IPS-18c (cell line): Measurements from ENCODE around the gene LCE6A.

Experiments used
- H3K4me3 ChIP-seq: 2 replicates; pipeline ENCODE4 v1.7.0; 2013; ENCODE audit warnings: low read depth, mild to moderate bottlenecking, low read length, moderate library complexity; ENCODE audit not compliant: insufficient read depth
- H3K9me3 ChIP-seq: one replicate; pipeline ENCODE4 v1.6.1; 2013; ENCODE audit warnings: mild to moderate bottlenecking, low read length, moderate library complexity; ENCODE audit not compliant: control insufficient read depth, insufficient read depth

LCE6A gene, protein sequence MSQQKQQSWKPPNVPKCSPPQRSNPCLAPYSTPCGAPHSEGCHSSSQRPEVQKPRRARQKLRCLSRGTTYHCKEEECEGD

DNA sequence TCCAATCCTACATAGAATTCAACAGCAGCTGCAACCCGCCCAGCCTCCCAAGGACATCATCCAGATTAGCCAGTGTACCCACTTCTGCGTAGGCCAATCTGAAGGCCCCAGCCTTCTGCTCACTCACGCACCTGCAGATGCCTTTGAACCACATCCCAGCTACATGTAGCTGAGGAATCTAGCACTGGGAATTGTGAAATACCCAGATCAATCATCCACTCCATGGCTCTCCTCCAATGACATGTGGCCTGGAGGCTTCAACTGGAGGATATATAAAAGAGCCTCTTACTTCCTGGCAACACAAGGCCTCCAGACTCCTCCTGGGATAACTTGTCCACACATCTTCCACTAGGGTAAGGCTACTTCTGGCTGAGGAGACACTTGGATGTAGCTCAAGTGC, at the start of gene LCE6A:
Gene LCE6A, plus strand, starts transcription at position 301 of the 400 bp plus-strand sequence. CDS start 665 bp downstream, outside the sequence.
- H3K9me3 ChIP-seq, result peaks cover 11% of the 10 kb centered on the region
- no peak within 1 kb of the TSS for H3K4me3 ChIP-seq

DNA sequence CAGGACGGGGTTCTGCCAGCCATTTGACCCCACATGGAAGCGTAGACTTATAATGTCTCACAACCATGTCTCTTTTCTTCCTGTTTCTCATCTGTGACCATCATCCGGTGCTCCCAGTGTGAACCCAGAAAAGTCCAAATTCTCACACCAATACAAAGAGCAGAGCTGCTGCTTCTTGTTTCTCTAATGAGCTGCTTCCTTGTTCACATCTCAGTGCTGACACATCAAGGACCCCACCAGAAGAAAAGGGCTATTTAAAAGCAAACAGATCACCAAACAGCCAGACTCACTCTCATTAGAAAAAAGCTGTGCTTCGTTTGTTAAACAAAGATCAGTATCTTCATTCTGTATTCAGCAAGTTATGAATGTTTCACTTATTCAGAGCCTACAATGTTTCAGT, 47.0 kb upstream of the LCE6A start:
- H3K4me3 ChIP-seq, result no peak overlapping the region
- no peaks in the 10 kb centered on the region for H3K9me3 ChIP-seq

DNA sequence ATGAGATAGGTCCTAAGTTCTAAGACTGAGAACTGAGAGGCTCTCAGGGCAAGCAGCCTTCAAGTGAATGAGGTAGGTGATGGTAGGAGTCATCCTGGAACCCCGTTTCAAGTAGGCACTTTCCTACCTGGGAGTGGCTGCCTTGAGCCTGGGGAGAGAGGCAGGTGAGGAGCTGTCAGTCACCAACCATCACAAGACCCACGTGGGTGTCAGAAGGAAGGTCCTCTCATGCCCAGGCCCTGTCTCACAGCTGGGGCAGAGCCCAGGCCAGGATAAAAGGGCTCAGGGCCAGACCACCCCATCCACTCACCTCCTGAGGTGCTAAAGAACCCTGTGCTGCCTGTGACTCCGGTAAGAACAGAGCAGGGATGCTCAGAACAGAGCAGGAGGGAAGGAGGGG, 46.2 kb upstream of the LCE6A start, which contains the start of gene LCE1D:
Gene LCE1D, plus strand, starts transcription at position 301 of the 400 bp plus-strand sequence. CDS start 1,074 bp downstream, outside the sequence.
- Histone ChIP-seq H3K9me3 (no peaks in the 10 kb centered on the region), H3K4me3 (no peak within 1 kb of the TSS)

DNA sequence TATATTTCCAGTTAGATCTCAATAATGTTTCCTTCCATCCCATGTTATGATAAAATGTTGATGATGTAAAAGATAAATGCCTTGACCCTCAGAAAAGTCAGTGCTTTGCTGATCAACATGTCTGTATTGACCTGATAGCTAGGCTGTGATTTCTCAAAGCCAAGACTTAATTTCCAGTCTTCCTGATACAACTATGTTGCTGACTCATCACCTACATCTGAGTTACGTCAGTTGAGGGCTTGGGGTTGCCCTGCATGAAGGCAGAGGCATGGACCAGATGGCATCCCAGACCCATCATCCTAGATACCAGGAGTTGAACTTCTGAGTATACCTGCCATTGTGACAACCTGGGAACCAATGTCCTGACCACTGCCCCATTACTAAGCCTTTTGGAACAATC, 41.3 kb upstream of the LCE6A start:
- H3K4me3 ChIP-seq, result no peak overlapping the region
- H3K9me3 ChIP-seq, result peaks cover 3% of the 10 kb centered on the region

DNA sequence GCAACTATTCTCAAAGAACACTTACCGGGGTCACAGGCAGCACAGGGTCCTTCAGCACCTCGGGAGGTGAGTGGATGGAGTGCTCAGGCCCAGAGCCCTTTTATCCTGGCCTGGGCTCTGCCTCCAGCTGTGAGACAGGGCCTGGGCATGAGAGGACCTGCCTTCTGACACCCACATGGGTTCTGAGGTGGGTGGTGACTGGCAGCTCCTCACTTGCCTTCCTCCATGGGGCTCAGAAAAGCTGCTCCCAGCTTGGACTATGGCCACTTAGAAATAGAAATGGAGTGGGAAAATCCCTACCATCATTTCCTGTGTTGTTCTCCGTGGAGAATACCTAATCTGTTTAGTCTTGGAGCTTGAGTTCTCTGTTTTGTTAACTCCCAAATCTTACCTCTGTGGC, 36.1 kb upstream of the LCE6A start, which contains the start of gene LCE1C:
Gene LCE1C, minus strand, starts transcription at position 76 of the 400 bp plus-strand sequence. CDS start 1,173 bp downstream, outside the sequence.
- no peak within 1 kb of the TSS for H3K4me3 ChIP-seq
- peaks cover 5% of the 10 kb centered on the region for H3K9me3 ChIP-seq

DNA sequence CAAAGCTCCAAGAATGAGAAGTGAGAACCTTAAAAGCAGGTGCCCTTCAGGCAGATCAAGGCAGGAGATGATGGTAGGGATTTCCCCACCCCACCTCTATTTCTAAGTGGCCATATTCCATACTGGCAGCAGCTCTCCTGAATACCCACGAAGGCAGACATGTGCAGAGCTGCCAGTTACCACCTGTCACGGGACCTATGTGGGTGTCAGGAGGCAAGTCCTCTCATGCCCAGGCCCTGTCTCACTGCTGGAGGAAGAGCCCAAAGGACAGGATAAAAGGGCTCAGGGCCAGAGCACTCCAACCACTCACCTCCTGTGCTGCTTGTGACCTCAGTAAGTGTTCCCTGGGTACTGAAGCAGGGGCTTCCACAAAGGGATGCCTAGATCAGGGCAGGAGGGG, 31.6 kb upstream of the LCE6A start:
- Histone ChIP-seq H3K4me3 (no peak overlapping the region), H3K9me3 (peaks cover 11% of the 10 kb centered on the region)

DNA sequence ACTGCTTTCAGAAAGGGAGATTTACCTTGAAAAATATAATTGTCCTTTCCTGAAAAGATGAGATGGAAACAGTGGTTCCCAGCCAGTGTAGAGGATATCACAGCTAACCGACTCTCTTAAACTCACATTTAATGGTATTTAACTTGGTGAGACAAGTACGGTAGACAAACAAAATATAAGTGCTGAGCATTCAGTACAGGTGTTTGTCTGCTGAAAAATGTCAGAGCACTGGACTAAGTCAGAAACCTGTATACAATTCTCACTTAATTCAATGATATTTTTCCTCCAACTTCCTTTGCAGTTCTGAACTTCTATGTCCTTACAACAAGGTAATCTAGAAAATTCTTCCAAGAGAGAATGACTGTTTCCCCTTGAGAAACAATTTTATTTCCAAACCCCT, 31.0 kb upstream of the LCE6A start, which contains the start of gene LCE1B:
Gene LCE1B, plus strand, starts transcription at position 301 of the 400 bp plus-strand sequence. CDS start 476 bp downstream, outside the sequence.
- Histone ChIP-seq H3K9me3 (peaks cover 11% of the 10 kb centered on the region), H3K4me3 (no peak within 1 kb of the TSS; the same call in 1 of the 2 replicates)

DNA sequence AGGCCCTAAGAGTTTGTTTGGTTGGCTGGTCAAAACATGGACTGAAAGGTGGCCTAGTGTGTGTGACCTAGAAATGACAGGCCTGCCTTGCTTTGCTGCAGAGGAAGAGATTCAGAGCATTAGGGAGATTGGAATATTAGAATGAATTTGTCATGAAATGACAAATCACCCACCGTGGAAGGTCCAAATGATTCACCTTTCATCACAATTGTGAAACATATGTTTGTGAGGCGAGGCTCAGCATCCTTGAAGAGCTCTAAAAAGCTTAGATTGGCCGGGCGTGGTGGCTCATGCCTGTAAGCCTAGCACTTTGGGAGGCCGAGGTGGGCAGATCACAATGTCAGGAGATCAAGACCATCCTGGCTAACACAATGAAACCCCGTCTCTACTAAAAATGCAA, 25.3 kb upstream of the LCE6A start:
- no peak overlapping the region for H3K4me3 ChIP-seq
- H3K9me3 ChIP-seq, result peaks cover 10% of the 10 kb centered on the region

DNA sequence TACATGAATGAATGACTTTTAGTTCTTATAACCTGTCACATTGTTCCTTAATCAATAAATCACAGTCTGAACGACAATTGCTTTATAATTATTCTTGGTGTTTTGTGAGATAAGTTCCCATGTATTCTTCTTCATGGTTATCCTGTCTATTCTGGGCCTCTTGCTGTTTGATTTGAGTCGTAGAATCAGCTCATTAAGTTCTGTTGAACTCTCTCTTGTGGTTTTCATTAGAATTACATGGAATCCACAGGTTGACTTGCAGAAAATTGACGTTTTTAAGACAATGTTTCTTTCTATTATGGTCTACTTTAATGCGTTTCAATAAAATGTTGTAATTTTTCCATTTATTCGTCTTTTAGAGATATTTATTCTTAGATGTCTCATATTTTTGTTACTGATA, 19.4 kb upstream of the LCE6A start:
- H3K4me3 ChIP-seq, result no peak overlapping the region
- H3K9me3 ChIP-seq, result peaks cover 9% of the 10 kb centered on the region

DNA sequence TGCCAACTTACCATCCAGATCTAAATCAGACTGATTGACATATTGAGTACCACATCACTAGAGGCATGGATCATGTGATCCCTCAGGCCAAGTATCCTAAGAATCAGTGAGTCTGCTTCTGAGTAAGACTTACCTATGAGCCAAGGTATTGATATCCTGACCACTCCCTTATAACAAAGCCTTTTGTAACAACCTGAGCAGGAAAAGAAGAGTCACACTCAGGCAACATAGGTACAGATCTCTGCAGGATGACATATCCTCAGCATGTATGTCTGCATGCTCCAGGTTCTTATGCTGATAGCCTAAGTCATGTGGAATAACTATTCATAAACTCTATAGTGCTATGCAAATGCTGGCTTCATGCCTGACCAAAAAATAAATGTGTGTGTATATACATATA, 17.7 kb upstream of the LCE6A start:
- peaks cover 9% of the 10 kb centered on the region for H3K9me3 ChIP-seq
- H3K4me3 ChIP-seq, result no peak overlapping the region

DNA sequence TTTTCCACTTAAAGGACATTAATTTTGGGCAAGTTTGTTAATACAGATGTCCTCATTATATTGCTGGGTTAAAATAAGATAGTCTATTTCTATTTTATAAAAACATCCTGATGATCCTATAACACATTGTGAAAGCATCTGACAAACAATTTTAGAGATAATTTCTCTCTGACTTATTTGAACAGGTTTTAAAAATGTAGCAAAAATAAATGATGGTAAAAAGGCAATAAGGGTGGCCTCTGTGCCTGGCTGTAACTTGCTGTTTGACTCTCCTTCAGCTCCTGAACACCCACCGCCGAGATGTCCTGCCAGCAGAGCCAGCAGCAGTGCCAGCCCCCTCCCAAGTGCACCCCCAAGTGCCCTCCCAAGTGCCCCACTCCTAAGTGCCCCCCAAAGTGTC, 15.5 kb upstream of the LCE6A start, which contains the start of gene LCE1A:
Gene LCE1A, plus strand, starts transcription at position 301 of the 400 bp plus-strand sequence. Its CDS starts 0 bp downstream, at position 301.
- peaks cover 9% of the 10 kb centered on the region for H3K9me3 ChIP-seq

DNA sequence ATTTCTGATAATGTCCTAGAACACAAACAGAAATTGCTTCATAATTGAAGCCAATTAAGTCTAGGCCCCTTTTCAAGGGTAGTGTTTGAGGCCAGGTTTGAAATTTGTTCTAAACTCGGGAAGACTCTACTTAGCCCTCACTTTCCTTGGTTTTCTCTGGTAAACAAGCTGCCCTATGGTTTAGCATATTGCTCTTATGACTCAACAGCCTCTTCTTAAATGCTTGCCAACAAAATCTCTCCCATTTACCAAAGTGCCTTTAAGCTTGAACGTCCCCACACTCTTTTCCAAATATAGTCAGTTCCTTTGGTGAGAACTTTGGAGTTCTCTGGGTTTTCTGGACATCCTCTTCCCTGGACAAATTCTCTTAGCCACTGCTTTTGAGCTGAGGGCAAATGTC, 5.8 kb upstream of the LCE6A start:
- no peak overlapping the region for H3K4me3 ChIP-seq
- peaks cover 2% of the 10 kb centered on the region for H3K9me3 ChIP-seq

More for the DNA sequence above, 15.5 kb upstream of the LCE6A start, which contains the start of gene LCE1A:
- no peak within 1 kb of the TSS for H3K4me3 ChIP-seq

DNA sequence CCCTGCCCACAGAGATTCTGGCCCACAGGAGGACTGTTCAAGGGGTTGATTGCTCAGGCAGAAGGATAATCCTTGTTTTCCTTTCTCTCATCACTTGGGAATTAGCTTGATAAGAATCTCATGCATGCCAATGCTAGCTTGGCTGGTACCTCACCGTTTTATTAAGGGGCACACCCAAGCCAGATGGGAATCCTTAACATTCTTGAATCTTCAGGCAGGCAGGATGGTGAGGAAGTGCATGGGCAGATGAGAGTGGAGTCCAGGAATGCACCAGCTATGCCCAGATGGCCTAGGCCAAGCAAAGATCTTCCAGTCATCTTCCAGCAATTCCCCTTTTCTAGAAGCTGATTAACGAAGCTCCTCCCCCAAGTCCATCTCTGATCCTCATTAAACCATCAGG, 13.0 kb downstream of the LCE6A start:
- Histone ChIP-seq H3K9me3 (peaks cover 2% of the 10 kb centered on the region), H3K4me3 (no peak overlapping the region)

DNA sequence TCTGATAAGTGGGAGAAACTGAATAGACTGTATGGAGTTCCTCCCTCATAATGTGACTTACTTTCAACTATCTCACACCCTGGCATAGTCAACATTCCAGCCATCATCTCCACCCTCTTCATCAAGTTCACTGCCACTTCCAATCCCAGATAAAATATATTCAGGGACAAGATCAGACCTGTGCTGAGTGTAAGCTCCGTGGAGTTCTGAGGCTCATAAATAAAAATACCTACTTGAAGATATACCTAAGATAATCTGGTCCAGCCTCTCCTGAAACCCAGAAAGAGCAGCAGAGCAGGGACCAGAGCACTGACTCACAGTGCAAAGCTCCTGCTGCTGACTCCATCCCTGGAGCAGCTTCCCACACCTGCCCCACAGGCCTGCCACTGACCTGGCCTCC, 15.4 kb downstream of the LCE6A start:
- Histone ChIP-seq H3K9me3 (peaks cover 2% of the 10 kb centered on the region), H3K4me3 (no peak overlapping the region)

DNA sequence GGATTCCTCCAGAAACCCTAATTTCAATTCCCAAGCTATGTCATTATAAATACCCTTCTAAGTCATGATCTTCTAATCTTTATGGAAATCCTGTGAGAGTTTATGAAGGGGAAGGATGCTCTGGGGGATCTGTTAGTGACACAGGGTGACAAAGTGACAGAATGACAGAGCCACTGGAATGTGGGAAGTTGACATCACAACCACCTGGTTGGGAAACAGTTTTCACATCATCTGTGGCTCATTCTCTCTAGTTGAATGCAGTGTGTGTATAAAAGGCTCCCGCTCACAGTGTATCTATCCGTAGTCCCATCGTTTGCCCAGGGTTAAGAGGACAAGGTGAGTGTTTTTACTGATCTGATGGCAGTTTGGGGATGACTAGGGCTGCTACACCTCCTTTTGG, 17.0 kb downstream of the LCE6A start, which contains the start of gene LCE7A:
Gene LCE7A, plus strand, starts transcription at position 301 of the 400 bp plus-strand sequence. CDS start 702 bp downstream, outside the sequence.
- Histone ChIP-seq H3K9me3 (peaks cover 2% of the 10 kb centered on the region), H3K4me3 (no peak within 1 kb of the TSS)

DNA sequence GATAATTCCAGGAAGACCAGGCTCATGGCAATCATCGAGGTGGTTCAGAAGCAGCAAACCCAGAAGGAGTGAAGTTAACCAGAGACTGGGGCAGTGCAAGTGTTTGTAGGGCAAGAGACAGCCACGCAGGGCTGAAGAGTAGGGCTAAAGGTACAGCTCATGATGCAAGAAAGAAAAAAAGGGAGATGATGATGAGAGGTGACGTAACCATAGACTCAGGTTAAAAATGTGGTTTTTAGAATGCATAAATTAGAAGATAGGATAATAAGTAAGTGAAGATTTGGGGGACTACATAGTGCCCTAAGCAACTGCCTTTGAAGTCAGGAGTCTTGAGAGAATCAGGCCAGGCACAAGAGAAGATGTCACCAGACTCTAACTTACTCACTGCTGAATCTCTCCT, 17.5 kb downstream of the LCE6A start:
- H3K4me3 ChIP-seq, result no peak overlapping the region
- peaks cover 2% of the 10 kb centered on the region for H3K9me3 ChIP-seq

DNA sequence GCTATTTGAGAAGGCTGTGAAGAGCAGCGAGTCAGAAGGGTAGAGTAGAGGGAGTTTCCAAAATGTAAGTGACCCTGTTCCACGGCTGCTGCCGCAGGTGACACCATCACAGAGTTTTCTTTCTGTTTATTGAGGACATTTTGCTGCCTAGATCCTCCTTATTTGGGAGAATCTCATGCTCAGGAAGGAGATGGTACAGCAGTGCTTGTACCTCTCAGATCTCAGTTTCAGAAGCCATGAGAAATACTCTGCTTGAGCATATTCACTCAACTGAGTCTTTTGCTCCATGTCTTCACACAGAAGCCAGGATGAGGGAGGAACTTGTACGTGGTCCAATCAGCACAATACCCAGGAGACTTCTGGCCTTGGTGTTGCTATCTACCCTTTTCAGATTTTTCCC, 18.7 kb downstream of the LCE6A start:
- Histone ChIP-seq H3K9me3 (no peaks in the 10 kb centered on the region), H3K4me3 (no peak overlapping the region)

DNA sequence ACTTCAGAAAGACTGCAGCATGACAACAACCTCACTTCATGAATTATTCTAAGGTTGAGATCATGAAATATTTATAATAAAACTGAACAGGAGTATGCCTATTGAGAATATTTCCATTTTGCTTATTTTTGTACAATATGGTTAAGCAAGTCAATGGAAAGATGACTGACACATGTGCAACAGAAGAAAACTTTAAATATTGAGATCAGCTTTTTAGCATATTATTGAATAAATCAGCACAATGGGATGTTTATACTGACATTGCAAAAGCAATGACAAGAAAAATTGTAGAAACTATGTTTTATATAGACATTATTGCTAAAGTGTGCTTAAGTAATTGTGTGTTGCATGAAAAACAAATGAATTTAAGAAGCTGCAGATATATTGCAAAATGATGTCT, 21.8 kb downstream of the LCE6A start:
- H3K9me3 ChIP-seq, result no peaks in the 10 kb centered on the region

DNA sequence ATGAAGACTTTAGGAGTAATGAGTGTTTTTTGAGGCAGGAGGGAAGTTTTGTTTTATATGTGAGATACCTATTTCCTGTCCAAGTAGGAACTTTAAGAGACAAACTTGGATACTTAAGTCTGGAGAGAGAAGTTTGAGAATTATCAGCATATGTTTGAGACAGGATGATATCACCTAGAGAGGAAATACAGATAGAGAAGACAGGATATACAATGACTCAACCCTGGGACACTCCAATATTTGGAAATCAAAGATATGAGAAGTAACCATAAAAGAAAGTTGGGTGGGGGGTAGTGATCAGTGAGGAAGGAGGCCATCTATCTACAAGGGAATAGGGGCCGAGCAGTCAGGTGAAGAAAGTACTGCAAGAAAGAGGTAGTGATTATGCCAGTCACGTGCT, 23.7 kb downstream of the LCE6A start:
- H3K4me3 ChIP-seq, result no peak overlapping the region
- H3K9me3 ChIP-seq, result no peaks in the 10 kb centered on the region

More for the DNA sequence above, 21.8 kb downstream of the LCE6A start:
- no peak overlapping the region for H3K4me3 ChIP-seq
